Left lung (tissue), 10 donors: ENCODE results near the gene ZFYVE21. TPM values are rescaled to one million over a fixed set of nuclear protein-coding genes. Genes with fewer than 3 reads are reported as not detected.

Experiments used
- ATAC-seq: fragments of 200-7000 bp; cut with Tn5 transposase; one replicate; pipeline ENCODE4 v1.9.1; 2020; ENCODE audit warnings: moderate library complexity
- DNase-seq, 4 donors: peaks; one replicate each; pipeline ENCODE4 v3.0.0-alpha.2; 2013 to 2020
- H3K27ac ChIP-seq, 2 donors: fragments of 200-600 bp; sonication (generic) in 1 of 2; one replicate each; pipeline versions ENCODE4 v1.5.0 to v1.8.0; 2020 to 2021
- H3K27me3 ChIP-seq, 2 donors: fragments of 200-600 bp; sonication (generic) in 1 of 2; one replicate each; pipeline versions ENCODE4 v1.5.0 to v1.8.0; 2020 to 2021
- H3K36me3 ChIP-seq, 2 donors: fragments of 200-600 bp; sonication (generic) in 1 of 2; one replicate each; pipeline versions ENCODE4 v1.5.0 to v1.8.0; 2020 to 2021
- H3K4me1 ChIP-seq, 2 donors: fragments of 200-600 bp; one replicate each; pipeline ENCODE4 v1.8.0; 2021
- H3K4me3 ChIP-seq, 2 donors: fragments of 200-600 bp; sonication (generic) in 1 of 2; one replicate each; pipeline versions ENCODE4 v1.5.0 to v1.8.0; 2020 to 2021; ENCODE audit warnings: mild to moderate bottlenecking in 1 of 2
- H3K9me3 ChIP-seq, 2 donors: fragments of 200-600 bp; sonication (generic) in 1 of 2; one replicate each; pipeline versions ENCODE4 v1.5.0 to v1.8.0; 2020 to 2021
- CTCF ChIP-seq, 2 donors: fragments of 200-600 bp; sonication (generic) in 1 of 2; IDR thresholded peaks; one replicate each; pipeline versions ENCODE4 v1.5.0 to v1.8.0; 2021; ENCODE audit warnings: antibody characterized with exemption in 2 of 2
- intact Hi-C, 2 donors: fragments of 100-400 bp; cut with DNase I; formaldehyde crosslinking; loops; one replicate each; pipeline versions ENCODE4 v1.11.2 to v1.14.2; 2022
- polyA plus RNA-seq, 6 donors: library from polyadenylated mRNA; unstranded; fragments of 120-200 nt; gene quantifications; one replicate each; pipeline ENCODE4 v1.2.1, GENCODE V29; 2013; ENCODE audit not compliant: insufficient read length in 6 of 6
- total RNA-seq, 2 donors: library from RNA; stranded (reverse); fragmentation: NEBNext Ultra II Directional; extraction: Animal tissue kit (Norgen Biotek cat#: 25700); gene quantifications; one replicate each; pipeline ENCODE4 v1.2.1, GENCODE V29; 2021
- donor health status: DM: no; HTN: yes; CAD: no.
- donor health status: DM: no; HTN: no; CAD: no.

The ZFYVE21 gene
- total and polyA plus RNA-seq, 8 donors: 42.8 to 72.7 (median 59.2) TPM

- Histone ChIP-seq H3K36me3 (peaks cover 7 to 100% of the 10 kb centered on the region in 2 donors), H3K27me3 (no peaks in the 10 kb centered on the region), H3K4me3 (no peak overlapping the region), H3K4me1 (no peaks in the 10 kb centered on the region), H3K27ac (no peak overlapping the region), H3K9me3 (no peaks in the 10 kb centered on the region)
- intact Hi-C loops: no loop called here
- TF ChIP-seq CTCF (IDR thresholded peaks at IDR 0.05): no peak
- DNase-seq: no peak
- no peak for ATAC-seq
These were observed 43.7 kb upstream of the ZFYVE21 start for GRCh38 chr14:103671911-103672310.

- no peak overlapping the region for H3K4me3 ChIP-seq
- H3K36me3 ChIP-seq: peaks cover 10 to 100% of the 10 kb centered on the region in 2 donors
- TF ChIP-seq CTCF (IDR thresholded peaks at IDR 0.05): no peak
- no peak for ATAC-seq
- H3K4me1 ChIP-seq: no peaks in the 10 kb centered on the region
- DNase-seq: no peak
- H3K9me3 ChIP-seq: no peaks in the 10 kb centered on the region
- no peaks in the 10 kb centered on the region for H3K27me3 ChIP-seq
- intact Hi-C loops: no loop called here
- H3K27ac ChIP-seq: no peak overlapping the region
These were observed 39.7 kb upstream of the ZFYVE21 start for GRCh38 chr14:103675957-103676356.

GRCh38 chr14:103676881-103677675 is 38.5 kb upstream of the ZFYVE21 start:
- H3K36me3 ChIP-seq: peaks cover 10 to 100% of the 10 kb centered on the region in 2 donors
- intact Hi-C loops: no loop called here
- ATAC-seq (no peak), DNase-seq (no peak)
- TF ChIP-seq CTCF (IDR thresholded peaks at IDR 0.05): no peak
- no peaks in the 10 kb centered on the region for H3K4me1 ChIP-seq
- no peak overlapping the region for H3K4me3 ChIP-seq
- H3K9me3 ChIP-seq: no peaks in the 10 kb centered on the region
- no peak overlapping the region for H3K27ac ChIP-seq
- no peaks in the 10 kb centered on the region for H3K27me3 ChIP-seq

- intact Hi-C loops: no loop called here
- Histone ChIP-seq H3K27me3 (no peaks in the 10 kb centered on the region), H3K4me1 (no peaks in the 10 kb centered on the region), H3K27ac (no peak overlapping the region), H3K9me3 (no peaks in the 10 kb centered on the region), H3K36me3 (peaks cover 10 to 100% of the 10 kb centered on the region in 2 donors), H3K4me3 (no peak overlapping the region)
- ATAC-seq: peak; percentile 95
- peak in 2 of 4 donors; percentile 3 to 32 for DNase-seq
- TF ChIP-seq CTCF (IDR thresholded peaks at IDR 0.05): peak; percentile 24 to 32
These were observed 36.3 kb upstream of the ZFYVE21 start for GRCh38 chr14:103679351-103679750.

- Histone ChIP-seq H3K4me3 (no peak overlapping the region), H3K36me3 (peaks cover 8 to 100% of the 10 kb centered on the region in 2 donors), H3K9me3 (no peaks in the 10 kb centered on the region), H3K27me3 (no peaks in the 10 kb centered on the region), H3K27ac (no peak overlapping the region), H3K4me1 (no peaks in the 10 kb centered on the region)
- no peak for TF ChIP-seq CTCF (IDR thresholded peaks at IDR 0.05)
- no peak for DNase-seq
- intact Hi-C loops: no loop called here
- no peak for ATAC-seq
These were observed 34.9 kb upstream of the ZFYVE21 start for GRCh38 chr14:103680491-103681231.
